ENCODE data around the gene TTN.

TTN gene

DNA sequence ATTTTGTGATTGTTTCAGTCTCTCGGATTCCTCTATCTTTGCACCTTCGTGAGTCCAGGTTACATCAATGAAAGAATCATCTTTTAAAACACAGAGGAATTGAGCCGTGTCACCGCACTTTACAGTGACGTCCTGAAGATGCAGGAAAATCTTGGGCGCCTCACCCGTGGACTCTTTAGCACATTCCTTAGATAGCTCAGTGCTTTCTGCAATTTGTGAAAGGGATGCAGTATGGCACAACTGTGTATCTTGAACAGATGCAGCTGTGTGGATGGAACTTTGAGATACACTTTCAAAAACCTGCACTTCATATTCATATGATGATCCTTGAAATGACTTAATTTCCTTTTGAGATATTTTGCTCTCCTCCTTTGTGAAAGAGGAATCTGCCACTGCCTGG lies 50.9 kb downstream of the TTN start:
- no peak for DNase-seq (ENCODE audit: extremely low read depth, low read depth)
- TF ChIP-seq, protein P1, sequence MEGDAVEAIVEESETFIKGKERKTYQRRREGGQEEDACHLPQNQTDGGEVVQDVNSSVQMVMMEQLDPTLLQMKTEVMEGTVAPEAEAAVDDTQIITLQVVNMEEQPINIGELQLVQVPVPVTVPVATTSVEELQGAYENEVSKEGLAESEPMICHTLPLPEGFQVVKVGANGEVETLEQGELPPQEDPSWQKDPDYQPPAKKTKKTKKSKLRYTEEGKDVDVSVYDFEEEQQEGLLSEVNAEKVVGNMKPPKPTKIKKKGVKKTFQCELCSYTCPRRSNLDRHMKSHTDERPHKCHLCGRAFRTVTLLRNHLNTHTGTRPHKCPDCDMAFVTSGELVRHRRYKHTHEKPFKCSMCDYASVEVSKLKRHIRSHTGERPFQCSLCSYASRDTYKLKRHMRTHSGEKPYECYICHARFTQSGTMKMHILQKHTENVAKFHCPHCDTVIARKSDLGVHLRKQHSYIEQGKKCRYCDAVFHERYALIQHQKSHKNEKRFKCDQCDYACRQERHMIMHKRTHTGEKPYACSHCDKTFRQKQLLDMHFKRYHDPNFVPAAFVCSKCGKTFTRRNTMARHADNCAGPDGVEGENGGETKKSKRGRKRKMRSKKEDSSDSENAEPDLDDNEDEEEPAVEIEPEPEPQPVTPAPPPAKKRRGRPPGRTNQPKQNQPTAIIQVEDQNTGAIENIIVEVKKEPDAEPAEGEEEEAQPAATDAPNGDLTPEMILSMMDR (IDR thresholded peaks at IDR 0.05; ENCODE audit: low read depth, low read length) = no peak

DNA sequence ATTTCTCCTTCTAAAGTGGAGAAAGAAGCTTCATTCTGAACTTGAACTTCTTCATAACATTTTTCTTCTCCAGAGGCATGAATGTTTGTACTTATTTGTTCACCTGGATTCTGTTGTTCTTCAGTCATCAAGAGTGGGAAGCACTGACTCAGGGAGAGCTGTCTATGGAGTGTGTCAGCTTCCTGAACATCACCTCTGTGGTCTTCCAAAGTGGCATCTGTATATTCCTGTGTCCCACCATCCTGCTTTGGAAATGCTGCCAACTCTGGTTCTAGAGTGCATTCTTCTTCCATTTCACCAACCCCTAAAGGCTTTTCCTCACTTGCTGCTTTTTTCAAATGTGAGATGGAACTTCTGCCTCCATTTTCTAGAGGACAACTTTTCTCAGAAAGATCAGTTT lies 59.5 kb downstream of the TTN start:
- no peak for DNase-seq (ENCODE audit: extremely low read depth, low read depth)
- TF ChIP-seq, protein P1 (IDR thresholded peaks at IDR 0.05; ENCODE audit: low read depth, low read length) = no peak

GRCh38 chr2:178734518-178734917 lies 72.7 kb downstream of the TTN start:
- DNase-seq (ENCODE audit: extremely low read depth, low read depth) = no peak
- TF ChIP-seq, protein P1 (IDR thresholded peaks at IDR 0.05; ENCODE audit: low read depth, low read length) = no peak

- TF ChIP-seq, protein P1 (IDR thresholded peaks at IDR 0.05; ENCODE audit: low read depth, low read length) = no peak
- no peak for DNase-seq (ENCODE audit: extremely low read depth, low read depth)
Observed at GRCh38 chr2:178733975-178734374, 73.2 kb downstream of the TTN start.

- TF ChIP-seq, protein P1 (IDR thresholded peaks at IDR 0.05; ENCODE audit: low read depth, low read length) = no peak
- no peak for DNase-seq (ENCODE audit: extremely low read depth, low read depth)
Observed at GRCh38 chr2:178732913-178733312, 74.3 kb downstream of the TTN start.

- TF ChIP-seq, protein P1 (IDR thresholded peaks at IDR 0.05; ENCODE audit: low read depth, low read length) = no peak
- DNase-seq (ENCODE audit: extremely low read depth, low read depth) = no peak
Observed at GRCh38 chr2:178731300-178731699, 75.9 kb downstream of the TTN start.

GRCh38 chr2:178730049-178730448 lies 77.2 kb downstream of the TTN start:
- DNase-seq (ENCODE audit: extremely low read depth, low read depth) = no peak
- TF ChIP-seq, protein P1 (IDR thresholded peaks at IDR 0.05; ENCODE audit: low read depth, low read length) = no peak

Data from AG09319 (cell line).